ENCODE data around the gene GTF3C1. TPM values are rescaled to one million over a fixed set of nuclear protein-coding genes. Genes with fewer than 3 reads are reported as not detected.

The GTF3C1 gene
- total and polyA plus RNA-seq, 2 of the 8 experiments (the other 6 are each of a cell fraction or from before 2014, with no cell fraction given), result 89.3 to 126 TPM

DNA sequence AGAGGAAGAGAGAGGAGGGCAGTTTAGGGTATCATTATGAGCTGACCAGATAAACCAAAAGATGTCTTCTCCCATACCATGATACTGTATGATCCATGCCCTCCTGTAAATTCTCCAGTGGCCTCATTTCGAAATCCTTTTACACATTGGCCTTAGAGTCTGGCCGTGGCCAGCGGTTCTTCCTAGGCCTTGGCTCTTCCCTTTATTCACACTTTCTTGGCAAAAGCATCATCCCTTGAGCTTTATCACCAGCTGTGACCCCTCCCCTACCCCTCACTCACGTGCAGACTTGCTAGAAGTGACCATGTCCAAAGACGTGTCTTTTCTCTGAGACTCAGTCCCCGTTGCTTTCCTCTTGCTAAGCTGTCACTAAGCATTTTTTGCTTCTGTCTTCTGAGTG, 23.0 kb upstream of the GTF3C1 start:
- H3K14ac ChIP-seq (ENCODE audit: insufficient read length), result no peak overlapping the region
- no peak for FAIRE-seq
- H4K5ac ChIP-seq (ENCODE audit: insufficient read length, low read depth, low read length), result no peak overlapping the region
- H2AFZ ChIP-seq (ENCODE audit: low read length), result no peak overlapping the region
- H3K4ac ChIP-seq (replicated peaks; ENCODE audit: insufficient read length, low read depth, low read length), result no peak overlapping the region
- no peak overlapping the region for H3K56ac ChIP-seq (replicated peaks; ENCODE audit: insufficient read length, low read depth, low read length)
- H2BK120ac ChIP-seq (replicated peaks; ENCODE audit: low read depth, low read length), result no peak overlapping the region
- H3K79me1 ChIP-seq (ENCODE audit: low read depth, low read length), result no peaks in the 10 kb centered on the region; the same call in 1 of the 2 replicates
- H3K23me2 ChIP-seq (ENCODE audit: low read depth, low read length), result no peaks in the 10 kb centered on the region; the same call in 1 of the 2 replicates
- DNase-seq (ENCODE audit: low read depth in 1 of 2, low spot score in 2 of 2), result no peak
- H3K79me2 ChIP-seq (ENCODE audit: control insufficient read depth in 1 of 2, insufficient read depth in 2 of 2, low read length in 2 of 2), result no peaks in the 10 kb centered on the region
- no peaks in the 10 kb centered on the region for H3K9me3 ChIP-seq (ENCODE audit: insufficient read depth in 2 of 2, low read depth in 1 of 2, low read length in 1 of 2)
- H4K8ac ChIP-seq (ENCODE audit: extremely low read depth, insufficient read depth, low read length), result no peak overlapping the region
- POLR2A ChIA-PET (ENCODE audit: partially characterized antibody), result no interaction called here
- H4K20me1 ChIP-seq (replicated peaks in 1 of 2; ENCODE audit: control insufficient read depth in 1 of 2, insufficient read depth in 2 of 2, low read length in 2 of 2), result peaks cover 1 to 2% of the 10 kb centered on the region in 2 experiments
- H3K4me1 ChIP-seq (replicated peaks in 1 of 4; ENCODE audit: control insufficient read depth in 3 of 4, insufficient read depth in 4 of 4, low read length in 3 of 4), result peaks cover 0 to 2% (median 0%) of the 10 kb centered on the region in 4 experiments; a peak in 1 of 7 replicates
- H3K27ac ChIP-seq (ENCODE audit: low read depth, low read length), result no peak overlapping the region
- no peak overlapping the region for H3K4me2 ChIP-seq (ENCODE audit: insufficient read depth in 1 of 2, low read depth in 2 of 2, low read length in 2 of 2)
- no peaks in the 10 kb centered on the region for H3K27me3 ChIP-seq (replicated peaks in 1 of 4; ENCODE audit: control insufficient read depth in 3 of 4, extremely low read depth in 1 of 4, insufficient read depth in 3 of 4, low read length in 3 of 4)
- no peak overlapping the region for H2AK5ac ChIP-seq (ENCODE audit: low read depth, low read length)
- no peak overlapping the region for H3K23ac ChIP-seq (ENCODE audit: insufficient read length)
- no peak overlapping the region for H3K9ac ChIP-seq (replicated peaks in 1 of 4; ENCODE audit: extremely low read depth in 1 of 4, low read depth in 3 of 4, low read length in 3 of 4)
- no peak overlapping the region for H2BK5ac ChIP-seq (ENCODE audit: low read depth, low read length)
- H3K36me3 ChIP-seq (ENCODE audit: control insufficient read depth in 2 of 4, insufficient read depth in 4 of 4, low read length in 3 of 4), result no peaks in the 10 kb centered on the region
- H2BK20ac ChIP-seq (ENCODE audit: low read length), result no peak overlapping the region
- CTCF ChIA-PET (ENCODE audit: partially characterized antibody), result no interaction called here
- H3K18ac ChIP-seq (ENCODE audit: extremely low read depth, low read length), result no peak overlapping the region
- no peak overlapping the region for H4K91ac ChIP-seq (replicated peaks; ENCODE audit: insufficient read length, low read length)
- no peak overlapping the region for H2BK12ac ChIP-seq (ENCODE audit: low read depth, low read length)
- no peak overlapping the region for H3K4me3 ChIP-seq (ENCODE audit: extremely low read depth in 1 of 4, insufficient read depth in 2 of 4, low read depth in 3 of 4, low read length in 4 of 4)
- no peak overlapping the region for H2BK15ac ChIP-seq (ENCODE audit: low read length)
- 84% methylated on average over 6 of the region's 6 CpGs; no CpG with 5 or more reads in 1 of the 2 experiments for WGBS, 2 experiments (ENCODE audit: extremely low coverage in 1 of 2, insufficient coverage in 1 of 2, insufficient read length in 1 of 2, insufficient replicate concordance in 2 of 2, low coverage in 1 of 2, low lambda C conversion rate in 2 of 2, missing lambda C conversion rate in 1 of 2)
- TF ChIP-seq SP2 (IDR thresholded peaks at IDR 0.05; ENCODE audit: low read length), result no peak
- TF ChIP-seq, protein P1, sequence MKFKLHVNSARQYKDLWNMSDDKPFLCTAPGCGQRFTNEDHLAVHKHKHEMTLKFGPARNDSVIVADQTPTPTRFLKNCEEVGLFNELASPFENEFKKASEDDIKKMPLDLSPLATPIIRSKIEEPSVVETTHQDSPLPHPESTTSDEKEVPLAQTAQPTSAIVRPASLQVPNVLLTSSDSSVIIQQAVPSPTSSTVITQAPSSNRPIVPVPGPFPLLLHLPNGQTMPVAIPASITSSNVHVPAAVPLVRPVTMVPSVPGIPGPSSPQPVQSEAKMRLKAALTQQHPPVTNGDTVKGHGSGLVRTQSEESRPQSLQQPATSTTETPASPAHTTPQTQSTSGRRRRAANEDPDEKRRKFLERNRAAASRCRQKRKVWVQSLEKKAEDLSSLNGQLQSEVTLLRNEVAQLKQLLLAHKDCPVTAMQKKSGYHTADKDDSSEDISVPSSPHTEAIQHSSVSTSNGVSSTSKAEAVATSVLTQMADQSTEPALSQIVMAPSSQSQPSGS (IDR thresholded peaks at IDR 0.05; ENCODE audit: low read length), result no peak
- no peak for TF ChIP-seq POLR2AphosphoS5 (IDR thresholded peaks at IDR 0.05; ENCODE audit: low read depth, low read length)
- TF ChIP-seq GTF2F1 (IDR thresholded peaks at IDR 0.05; ENCODE audit: borderline replicate concordance, low read depth, low read length), result no peak
- TF ChIP-seq SUZ12 (IDR thresholded peaks at IDR 0.05; ENCODE audit: low read length), result no peak
- no peak for TF ChIP-seq NRF1 (IDR thresholded peaks at IDR 0.05; ENCODE audit: low read depth, low read length)
- no peak for TF ChIP-seq JUND (IDR thresholded peaks at IDR 0.05; ENCODE audit: low read length)
- TF ChIP-seq ASH2L (IDR thresholded peaks at IDR 0.05; ENCODE audit: low read length), result no peak
- no peak for TF ChIP-seq CTBP2 (IDR thresholded peaks at IDR 0.05; ENCODE audit: borderline replicate concordance, insufficient read depth, insufficient read length, low read length)
- no peak for TF ChIP-seq KDM1A (IDR thresholded peaks at IDR 0.05; ENCODE audit: borderline replicate concordance, low read length)
- TF ChIP-seq RFX5 (IDR thresholded peaks at IDR 0.05; ENCODE audit: borderline replicate concordance, low read depth, low read length), result no peak
- TF ChIP-seq KDM5A (IDR thresholded peaks at IDR 0.05; ENCODE audit: low read length), result no peak
- TF ChIP-seq KDM4A (IDR thresholded peaks at IDR 0.05; ENCODE audit: low read depth, low read length, severe bottlenecking), result no peak
- TF ChIP-seq SRF (IDR thresholded peaks at IDR 0.05; ENCODE audit: low read depth, low read length), result no peak
